HG03521 (cell line): Measurements from ENCODE around the gene WNT10A.

Source experiments
- ATAC-seq: cut with Tn5 transposase; IDR thresholded peaks from one replicate; pipeline ENCODE4 v1.9.1; 2021; ENCODE audit warnings: mild to moderate bottlenecking, moderate library complexity; ENCODE audit not compliant: unreplicated experiment

Gene WNT10A

GRCh38 chr2:218876562-218877219, 4.0 kb upstream of the WNT10A start:
- no peak for ATAC-seq

DNA sequence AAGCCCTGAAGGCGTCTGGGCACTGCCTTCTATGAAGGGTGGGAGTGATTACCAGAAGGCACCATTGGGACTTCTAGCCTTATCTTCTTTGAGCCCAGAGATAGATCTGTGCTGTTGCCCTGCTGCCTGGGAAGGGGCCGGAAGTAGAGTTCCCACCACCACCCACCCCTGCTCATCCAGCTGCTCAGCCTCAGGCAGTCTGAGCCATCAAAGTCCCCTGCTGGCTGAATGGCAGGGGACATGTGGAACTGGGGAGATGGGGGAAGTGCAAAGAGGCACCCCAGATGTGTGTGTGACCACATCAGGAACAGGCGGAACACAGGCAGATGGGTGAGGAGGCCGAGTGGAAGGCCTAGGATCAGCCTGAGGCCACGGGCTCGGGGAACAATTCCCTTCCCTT, 3.3 kb upstream of the WNT10A start:
- ATAC-seq, result no peak

DNA sequence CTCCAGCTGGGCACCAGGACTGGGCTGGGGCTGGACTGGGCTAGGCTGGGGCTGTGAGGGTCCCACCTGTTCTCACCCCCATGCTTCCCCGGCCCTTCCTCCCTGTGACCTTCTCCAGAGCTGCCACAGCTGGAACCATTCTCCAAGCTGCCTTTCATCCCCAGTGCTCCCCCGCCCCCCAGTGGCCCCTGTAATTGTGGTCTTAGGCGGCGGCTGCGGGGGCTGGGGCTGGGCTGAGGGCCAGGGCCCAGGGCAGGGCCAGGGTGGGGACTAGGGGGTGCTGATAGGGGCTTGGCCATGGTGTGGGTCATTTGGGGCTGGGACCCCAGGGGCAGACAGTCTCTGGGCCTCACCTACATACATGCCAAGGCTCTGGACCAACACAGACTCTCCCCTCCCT, 2.8 kb upstream of the WNT10A start:
- ATAC-seq, result no peak

DNA sequence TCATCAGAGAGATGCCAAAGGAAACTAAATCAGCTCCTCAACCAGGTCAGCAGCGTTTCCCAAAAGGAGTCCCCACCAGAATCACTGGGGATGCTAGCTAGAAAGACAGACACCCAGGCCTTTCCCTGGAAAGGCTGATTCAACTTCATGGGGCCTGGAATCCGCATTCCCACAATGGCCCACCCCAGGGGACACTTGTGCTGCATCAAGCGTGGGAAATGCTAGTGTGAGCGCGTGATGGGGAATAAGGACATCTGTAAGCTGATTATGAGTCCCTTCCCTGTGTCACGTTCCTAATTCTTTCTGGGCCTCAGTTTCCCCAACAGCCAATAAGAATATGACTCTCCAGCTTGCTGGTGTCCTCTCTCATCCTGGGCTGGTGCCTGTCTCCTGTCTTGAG, 2.2 kb upstream of the WNT10A start:
- ATAC-seq, result no peak

DNA sequence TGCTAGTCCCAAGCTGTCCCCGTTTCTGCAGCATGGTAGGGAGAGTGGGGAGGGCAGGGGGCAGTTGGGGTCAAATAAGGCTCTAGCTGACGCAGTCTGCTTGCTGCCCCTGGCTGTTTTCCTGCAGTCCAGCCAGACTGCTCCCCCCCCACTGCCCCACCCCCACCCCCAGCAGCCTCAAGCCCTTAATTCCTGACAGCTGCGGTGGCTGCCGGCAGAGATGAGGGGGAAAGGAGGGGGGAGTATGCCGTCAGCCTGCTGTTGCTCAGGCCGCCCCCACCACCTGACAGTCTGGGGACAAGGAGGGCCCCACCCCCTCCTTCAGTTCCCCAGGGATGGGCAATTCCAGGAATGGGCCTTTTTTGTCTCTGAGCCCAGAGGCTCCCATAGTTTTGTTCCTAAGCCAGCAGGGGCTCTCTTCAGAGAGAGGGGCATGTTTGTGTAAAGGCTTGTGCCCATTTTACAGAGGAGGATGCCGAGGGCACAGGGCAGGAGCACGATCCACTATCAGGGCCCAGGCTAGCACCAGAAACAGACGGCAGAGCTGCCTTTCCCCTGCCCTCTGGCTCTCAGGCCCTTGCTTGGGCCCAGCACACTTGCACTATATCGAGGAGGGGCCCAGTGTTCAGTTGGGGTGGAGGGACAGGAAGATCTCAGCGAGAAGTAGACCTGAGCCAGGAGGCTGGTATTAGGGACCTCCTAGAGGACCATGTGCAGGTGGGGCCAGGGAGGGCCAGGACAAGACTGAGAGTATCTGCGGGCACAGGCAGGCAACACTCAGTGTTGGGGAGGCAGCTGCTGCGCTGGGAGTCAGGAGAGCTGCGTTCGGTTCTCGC, 1.5 kb upstream of the WNT10A start:
- ATAC-seq, result no peak

- ATAC-seq, result no peak
Measured at GRCh38 chr2:218879776-218880101, 913 bp upstream of the WNT10A start.

DNA sequence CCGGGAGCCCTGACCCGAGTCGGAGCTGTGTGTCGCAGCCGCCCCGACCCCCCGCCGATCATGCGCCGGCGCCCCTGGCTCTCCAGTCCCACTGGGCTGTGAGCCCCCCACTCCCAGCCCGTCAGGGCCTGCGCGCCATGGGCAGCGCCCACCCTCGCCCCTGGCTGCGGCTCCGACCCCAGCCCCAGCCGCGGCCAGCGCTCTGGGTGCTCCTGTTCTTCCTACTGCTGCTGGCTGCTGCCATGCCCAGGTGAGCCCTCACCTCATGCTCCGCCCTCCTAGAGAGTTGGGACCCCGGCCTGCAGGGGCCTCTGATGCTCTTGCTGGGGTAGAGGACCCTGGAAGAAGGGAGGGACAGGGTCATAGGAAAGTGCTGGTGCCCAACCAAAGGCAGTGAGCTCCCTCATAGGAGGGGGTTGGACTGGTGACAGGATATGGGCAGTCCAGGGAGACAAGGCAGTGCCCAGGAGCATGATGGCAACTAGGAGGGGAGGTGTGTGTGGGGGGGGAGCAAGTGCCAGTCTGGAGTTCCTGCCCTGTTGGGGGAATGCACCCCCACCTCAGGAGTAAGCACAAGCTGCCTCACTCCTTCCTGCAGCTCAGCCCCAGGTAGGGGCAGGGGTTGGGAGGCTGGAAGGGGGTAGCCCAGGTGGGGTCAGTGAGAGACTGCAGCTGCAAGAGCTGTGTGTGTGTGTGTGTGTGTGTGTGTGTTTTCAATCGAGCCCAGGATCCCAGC, 375 bp downstream of the WNT10A start:
- ATAC-seq, result peak; percentile 2

DNA sequence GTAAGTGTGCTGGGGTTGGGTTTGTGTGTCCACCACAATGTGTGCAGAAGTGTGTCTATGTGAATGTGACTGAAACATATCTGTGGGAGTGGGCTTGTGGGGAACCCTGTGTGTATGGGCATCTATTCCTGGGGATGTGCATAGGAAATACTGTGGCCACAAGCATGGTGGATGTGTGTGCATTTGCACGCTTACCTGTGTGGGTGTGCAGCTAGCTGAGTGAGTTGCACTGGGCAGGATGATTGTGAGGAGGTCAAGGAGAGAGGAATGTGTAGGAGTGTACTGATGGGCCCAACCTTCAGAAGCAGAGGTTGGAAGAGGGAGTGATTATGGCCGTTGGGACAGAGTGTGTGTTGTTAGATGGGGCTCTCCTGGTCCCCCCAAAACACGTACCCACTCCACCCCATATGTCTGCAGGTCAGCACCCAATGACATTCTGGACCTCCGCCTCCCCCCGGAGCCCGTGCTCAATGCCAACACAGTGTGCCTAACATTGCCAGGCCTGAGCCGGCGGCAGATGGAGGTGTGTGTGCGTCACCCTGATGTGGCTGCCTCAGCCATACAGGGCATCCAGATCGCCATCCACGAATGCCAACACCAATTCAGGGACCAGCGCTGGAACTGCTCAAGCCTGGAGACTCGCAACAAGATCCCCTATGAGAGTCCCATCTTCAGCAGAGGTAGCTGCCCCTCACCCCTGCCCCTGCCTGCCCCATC, 1.2 kb downstream of the WNT10A start:
- no peak for ATAC-seq

DNA sequence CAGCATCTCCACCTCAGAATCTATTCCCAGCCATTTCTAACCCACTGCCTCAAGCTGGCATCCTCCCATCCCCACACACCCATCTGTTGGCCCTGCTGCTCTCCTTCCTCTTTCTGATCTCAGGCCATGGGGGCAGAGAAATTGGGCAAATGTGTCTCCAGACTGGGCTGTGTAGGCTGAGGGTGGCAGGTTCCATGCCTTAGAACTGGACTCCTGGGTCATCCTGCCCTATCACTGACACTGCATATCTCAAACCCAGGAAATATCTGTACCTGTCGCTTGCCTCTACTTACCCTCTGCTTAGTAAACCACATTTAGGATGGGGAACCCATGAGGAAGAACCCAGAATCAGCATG, 1.8 kb downstream of the WNT10A start:
- no peak for ATAC-seq

DNA sequence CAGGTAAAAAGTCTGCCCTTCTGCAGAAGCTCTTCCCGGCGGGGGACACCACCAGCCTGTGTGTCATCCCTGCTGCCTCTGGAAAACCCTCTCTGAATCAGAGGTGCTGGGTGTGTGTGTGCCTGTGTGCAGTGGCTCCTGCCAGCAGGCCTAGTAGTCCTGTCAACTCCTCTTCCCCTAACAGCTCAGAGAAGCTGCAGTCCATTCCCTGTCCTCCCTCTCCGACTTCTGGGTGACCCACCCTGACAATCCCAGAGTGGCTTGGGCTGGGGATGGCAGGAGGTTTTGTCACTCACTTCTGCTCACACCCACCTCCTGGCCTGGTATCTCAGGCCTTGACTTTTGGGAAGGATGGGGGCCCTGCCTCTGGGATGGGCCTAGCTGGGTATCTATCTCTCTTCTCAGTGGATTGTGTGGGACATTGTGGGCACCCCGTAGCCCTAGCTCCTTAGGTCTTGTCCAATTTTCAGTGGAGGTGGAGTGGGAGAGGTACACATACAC, 2.3 kb downstream of the WNT10A start:
- ATAC-seq, result no peak

GRCh38 chr2:218883491-218884490, 3.1 kb downstream of the WNT10A start:
- no peak for ATAC-seq

- no peak for ATAC-seq
Measured at GRCh38 chr2:218884519-218884918, 3.9 kb downstream of the WNT10A start.

DNA sequence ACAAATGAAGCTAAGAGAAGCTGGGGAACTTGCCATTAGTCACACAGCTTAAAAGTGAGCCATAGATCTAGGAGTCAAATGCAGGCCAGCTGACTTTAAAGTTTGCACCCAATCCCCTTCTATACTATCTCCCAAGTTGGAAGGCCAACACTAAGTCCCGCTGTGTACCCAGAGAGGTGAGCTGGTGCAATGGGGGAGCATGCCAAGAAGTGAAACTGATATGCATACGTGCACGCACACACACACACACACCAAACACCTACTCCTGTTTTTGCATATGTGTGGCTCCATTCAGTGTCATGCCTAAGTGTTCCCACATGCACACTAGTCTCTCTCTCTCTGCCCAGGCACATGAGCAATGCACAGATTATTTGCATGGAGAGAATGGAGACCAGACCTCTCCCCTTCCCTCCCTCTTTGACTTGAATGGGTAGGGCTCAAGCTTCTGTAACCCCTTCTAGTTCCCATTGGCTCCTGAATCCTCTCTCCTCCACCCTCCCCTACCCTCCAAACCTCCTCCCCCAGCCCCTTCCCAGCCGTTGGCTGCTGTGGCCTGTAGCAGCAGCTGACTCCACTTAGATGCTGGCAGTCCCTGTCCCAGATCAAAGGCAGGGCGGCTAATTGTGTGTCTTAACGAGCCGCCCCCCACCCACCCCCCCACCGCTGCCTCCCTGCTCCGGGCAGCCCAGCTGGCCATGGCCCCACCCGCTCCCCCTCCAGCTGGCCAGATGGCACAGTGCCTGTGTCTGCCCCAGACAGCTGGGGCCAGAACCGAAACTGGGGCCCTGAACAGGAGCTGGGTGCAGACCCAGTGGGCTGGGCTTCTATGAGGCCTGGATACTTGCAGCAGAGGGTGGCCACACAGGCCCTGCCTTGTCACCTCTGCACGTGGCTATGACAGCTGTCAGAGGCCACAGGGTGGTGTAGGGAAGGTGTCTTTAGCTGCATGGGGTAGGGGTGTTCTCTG, 5.6 kb downstream of the WNT10A start:
- ATAC-seq, result peak; percentile 59

GRCh38 chr2:218887079-218887478, 6.4 kb downstream of the WNT10A start:
- no peak for ATAC-seq

DNA sequence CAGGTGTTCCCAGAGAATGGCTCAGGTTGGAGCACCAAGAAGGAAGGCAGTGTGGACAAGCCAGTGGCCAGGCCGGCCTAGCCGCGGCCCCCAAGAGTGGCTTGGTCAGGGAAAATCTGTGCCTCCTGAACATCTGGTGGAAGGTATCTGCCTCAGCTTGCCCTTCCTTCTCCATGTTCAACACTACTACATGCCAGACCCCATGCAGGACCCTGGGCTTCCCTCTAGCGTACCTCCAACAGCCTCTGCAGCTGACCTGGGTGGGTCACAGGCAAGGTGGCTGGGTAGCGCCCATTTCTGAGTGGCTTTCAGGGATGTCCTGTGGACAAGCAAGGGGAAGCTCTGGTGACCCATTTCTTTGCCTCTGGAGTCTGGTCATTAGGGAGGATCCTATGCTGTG, 7.7 kb downstream of the WNT10A start:
- ATAC-seq, result no peak

DNA sequence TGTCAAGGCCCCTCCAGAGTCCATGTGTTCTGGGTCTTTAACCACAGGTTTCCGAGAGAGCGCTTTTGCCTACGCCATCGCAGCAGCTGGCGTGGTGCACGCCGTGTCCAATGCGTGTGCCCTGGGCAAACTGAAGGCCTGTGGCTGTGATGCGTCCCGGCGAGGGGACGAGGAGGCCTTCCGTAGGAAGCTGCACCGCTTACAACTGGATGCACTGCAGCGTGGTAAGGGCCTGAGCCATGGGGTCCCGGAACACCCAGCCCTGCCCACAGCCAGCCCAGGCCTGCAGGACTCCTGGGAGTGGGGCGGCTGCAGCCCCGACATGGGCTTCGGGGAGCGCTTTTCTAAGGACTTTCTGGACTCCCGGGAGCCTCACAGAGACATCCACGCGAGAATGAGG, 9.3 kb downstream of the WNT10A start:
- no peak for ATAC-seq

DNA sequence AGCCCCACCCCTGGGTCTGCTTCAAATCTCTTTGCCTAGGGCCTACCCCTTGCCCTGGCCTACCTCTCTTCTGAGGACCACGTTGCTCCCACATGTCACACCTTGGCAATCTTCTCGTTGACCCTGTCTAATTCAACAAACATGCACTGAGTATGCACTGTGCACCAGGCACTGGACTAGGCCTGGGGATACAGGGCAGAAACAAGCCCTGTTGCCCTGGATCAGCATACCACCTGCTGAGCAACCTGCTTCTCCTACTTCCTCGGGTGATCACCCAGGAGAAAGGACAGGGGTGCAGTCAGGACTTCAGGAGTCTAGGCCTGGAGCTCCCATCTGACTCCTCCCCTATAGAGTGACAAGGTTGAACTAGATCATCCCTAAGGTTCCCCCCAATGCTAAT, 9.7 kb downstream of the WNT10A start:
- ATAC-seq, result no peak

DNA sequence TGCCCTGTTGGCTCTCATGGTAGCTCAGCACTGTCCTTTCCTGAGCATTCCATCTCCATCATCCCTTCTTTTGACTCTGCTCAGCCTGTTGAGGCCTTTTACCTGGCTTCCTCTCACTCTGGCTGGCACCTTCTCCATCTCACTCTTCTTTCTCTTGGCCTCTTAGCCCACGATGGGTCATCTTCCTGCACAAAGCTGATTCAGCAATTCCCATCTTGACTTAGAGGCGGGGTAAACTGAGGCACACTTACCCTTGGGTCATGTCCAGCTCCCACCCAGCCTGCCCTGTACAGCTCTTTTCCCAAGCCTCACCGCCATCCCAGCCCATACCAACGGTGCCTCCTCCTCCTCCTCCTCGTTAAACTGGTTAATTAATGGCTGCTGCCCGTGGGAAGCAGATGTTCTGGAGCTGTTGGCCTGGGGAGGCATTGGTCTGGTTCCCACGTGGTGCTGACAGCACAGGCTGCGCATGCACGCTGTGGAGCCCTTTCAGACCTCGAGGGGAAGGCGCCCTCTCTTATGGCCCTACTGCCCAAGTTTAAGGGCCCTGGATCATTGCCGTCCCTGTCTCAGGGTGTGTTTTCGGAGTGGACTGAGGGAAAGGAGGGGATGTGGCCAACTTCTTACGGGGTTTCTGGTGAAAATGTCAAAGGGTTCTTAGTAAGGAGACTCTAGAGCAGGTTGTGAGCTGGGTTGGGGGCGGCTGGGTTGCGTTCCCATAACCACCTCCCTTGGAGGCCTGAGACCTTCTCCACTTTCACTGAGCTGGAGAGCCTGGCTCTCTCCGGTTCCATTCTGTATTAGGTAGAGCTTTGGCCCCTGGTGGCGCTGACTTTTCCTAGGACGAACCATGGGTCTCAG, 10.9 kb downstream of the WNT10A start:
- ATAC-seq, result no peak
